ENCODE results near the gene SOCS1.

The SOCS1 gene

DNA sequence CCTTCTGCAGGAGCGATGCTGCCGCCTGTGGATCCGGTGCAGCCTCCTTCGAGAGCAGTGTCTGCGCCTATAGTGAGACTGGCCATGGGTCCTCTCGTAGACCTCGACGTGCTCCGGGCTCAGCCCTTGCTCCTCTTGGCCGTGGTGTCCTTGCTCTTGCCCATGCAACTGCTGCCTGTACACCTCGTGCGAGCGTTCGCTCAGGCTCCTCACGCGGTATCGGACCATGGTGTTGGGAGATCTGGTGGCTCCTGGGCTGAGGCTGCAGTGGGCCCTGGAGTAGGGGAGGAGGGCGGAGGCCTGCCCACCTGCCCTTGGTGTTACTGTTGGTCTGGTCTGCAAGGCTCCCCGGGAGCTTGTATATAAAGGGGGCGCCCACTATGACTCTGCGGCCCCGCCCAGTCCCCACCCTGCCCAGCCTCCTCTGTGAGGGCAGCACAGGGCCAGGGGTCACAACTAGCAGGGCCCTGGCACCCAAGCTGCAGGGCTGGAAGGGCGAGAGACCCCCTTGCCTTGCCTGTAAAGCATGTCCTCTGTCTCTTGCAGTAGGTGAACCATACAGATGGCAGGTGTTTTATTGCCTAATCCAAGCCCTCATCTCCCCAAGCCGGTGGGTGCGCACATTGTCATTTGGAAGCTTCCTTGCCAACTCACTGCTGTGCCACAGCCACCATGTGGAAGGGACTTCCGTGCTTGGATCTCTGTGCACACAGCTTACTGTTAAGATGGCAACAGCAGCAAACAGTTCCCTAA is 20.3 kb upstream of the SOCS1 start, which contains the start of gene PRM2:
Gene PRM2, minus strand, starts transcription at position 338 of the 753 bp plus-strand sequence. Its CDS starts 110 bp downstream, at position 228.
- no peaks in the 10 kb centered on the region for H3F3A ChIP-seq (ENCODE audit: control insufficient read depth, insufficient read depth)
- H3K79me2 ChIP-seq (ENCODE audit: control insufficient read depth, low read length) = no peaks in the 10 kb centered on the region
- no peak within 1 kb of the TSS for H3K27ac ChIP-seq (ENCODE audit: low read depth, low read length)
- no peaks in the 10 kb centered on the region for H3K27me3 ChIP-seq (ENCODE audit: control insufficient read depth, low read length)
- no peak within 1 kb of the TSS for H3K4me3 ChIP-seq (ENCODE audit: low read length)
- H3K4me2 ChIP-seq (ENCODE audit: low read length) = no peak within 1 kb of the TSS
- H3K9me2 ChIP-seq (replicated peaks; ENCODE audit: control insufficient read depth, low read length) = no peaks in the 10 kb centered on the region
- peaks cover 15% of the 10 kb centered on the region for H3K4me1 ChIP-seq (ENCODE audit: control insufficient read depth, low read length)
- H4K20me1 ChIP-seq (ENCODE audit: control insufficient read depth, insufficient read depth, low read depth, low read length) = no peaks in the 10 kb centered on the region
- H3K9me3 ChIP-seq (ENCODE audit: control insufficient read depth, insufficient read depth, low read length) = no peaks in the 10 kb centered on the region
- TF ChIP-seq EZH2phosphoT487 (IDR thresholded peaks at IDR 0.05; ENCODE audit: borderline replicate concordance, low read length) = no peak
- TF ChIP-seq, protein P1, sequence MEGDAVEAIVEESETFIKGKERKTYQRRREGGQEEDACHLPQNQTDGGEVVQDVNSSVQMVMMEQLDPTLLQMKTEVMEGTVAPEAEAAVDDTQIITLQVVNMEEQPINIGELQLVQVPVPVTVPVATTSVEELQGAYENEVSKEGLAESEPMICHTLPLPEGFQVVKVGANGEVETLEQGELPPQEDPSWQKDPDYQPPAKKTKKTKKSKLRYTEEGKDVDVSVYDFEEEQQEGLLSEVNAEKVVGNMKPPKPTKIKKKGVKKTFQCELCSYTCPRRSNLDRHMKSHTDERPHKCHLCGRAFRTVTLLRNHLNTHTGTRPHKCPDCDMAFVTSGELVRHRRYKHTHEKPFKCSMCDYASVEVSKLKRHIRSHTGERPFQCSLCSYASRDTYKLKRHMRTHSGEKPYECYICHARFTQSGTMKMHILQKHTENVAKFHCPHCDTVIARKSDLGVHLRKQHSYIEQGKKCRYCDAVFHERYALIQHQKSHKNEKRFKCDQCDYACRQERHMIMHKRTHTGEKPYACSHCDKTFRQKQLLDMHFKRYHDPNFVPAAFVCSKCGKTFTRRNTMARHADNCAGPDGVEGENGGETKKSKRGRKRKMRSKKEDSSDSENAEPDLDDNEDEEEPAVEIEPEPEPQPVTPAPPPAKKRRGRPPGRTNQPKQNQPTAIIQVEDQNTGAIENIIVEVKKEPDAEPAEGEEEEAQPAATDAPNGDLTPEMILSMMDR (IDR thresholded peaks at IDR 0.05; ENCODE audit: low read depth, low read length, poor library complexity, severe bottlenecking) = no peak
- no peaks in the 10 kb centered on the region for H3K36me3 ChIP-seq (ENCODE audit: control insufficient read depth, low read length)

DNA sequence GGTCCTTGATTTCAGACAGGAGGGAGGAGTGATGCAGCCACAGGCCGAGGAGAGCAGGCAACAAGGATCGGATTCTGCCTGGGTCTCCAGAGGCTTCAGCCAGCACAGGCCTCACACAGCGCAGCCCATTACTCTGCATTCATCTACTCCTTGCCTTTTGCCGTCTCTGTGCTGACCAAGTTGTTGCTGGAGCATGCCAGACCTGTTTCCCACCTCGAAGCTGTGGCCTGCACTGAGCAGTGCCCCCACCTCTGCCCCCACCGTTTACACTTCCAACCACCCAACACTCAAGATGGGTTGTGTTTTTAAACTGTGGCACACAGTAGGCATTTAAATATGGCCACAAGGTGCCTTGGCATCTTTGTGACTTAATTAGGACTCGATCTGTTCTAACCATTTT is 19.0 kb upstream of the SOCS1 start:
- Histone ChIP-seq H3K27me3 (ENCODE audit: control insufficient read depth, low read length) (no peaks in the 10 kb centered on the region), H4K20me1 (ENCODE audit: control insufficient read depth, insufficient read depth, low read depth, low read length) (no peaks in the 10 kb centered on the region), H3K9me2 (replicated peaks; ENCODE audit: control insufficient read depth, low read length) (no peaks in the 10 kb centered on the region), H3K4me3 (ENCODE audit: low read length) (no peak overlapping the region), H3K79me2 (ENCODE audit: control insufficient read depth, low read length) (no peaks in the 10 kb centered on the region), H3K27ac (ENCODE audit: low read depth, low read length) (no peak overlapping the region), H3F3A (ENCODE audit: control insufficient read depth, insufficient read depth) (no peaks in the 10 kb centered on the region), H3K36me3 (ENCODE audit: control insufficient read depth, low read length) (no peaks in the 10 kb centered on the region), H3K9me3 (ENCODE audit: control insufficient read depth, insufficient read depth, low read length) (no peaks in the 10 kb centered on the region), H3K4me1 (ENCODE audit: control insufficient read depth, low read length) (peaks cover 14% of the 10 kb centered on the region), H3K4me2 (ENCODE audit: low read length) (no peak overlapping the region)
- TF ChIP-seq, protein P1 (IDR thresholded peaks at IDR 0.05; ENCODE audit: low read depth, low read length, poor library complexity, severe bottlenecking) = no peak
- no peak for TF ChIP-seq EZH2phosphoT487 (IDR thresholded peaks at IDR 0.05; ENCODE audit: borderline replicate concordance, low read length)

DNA sequence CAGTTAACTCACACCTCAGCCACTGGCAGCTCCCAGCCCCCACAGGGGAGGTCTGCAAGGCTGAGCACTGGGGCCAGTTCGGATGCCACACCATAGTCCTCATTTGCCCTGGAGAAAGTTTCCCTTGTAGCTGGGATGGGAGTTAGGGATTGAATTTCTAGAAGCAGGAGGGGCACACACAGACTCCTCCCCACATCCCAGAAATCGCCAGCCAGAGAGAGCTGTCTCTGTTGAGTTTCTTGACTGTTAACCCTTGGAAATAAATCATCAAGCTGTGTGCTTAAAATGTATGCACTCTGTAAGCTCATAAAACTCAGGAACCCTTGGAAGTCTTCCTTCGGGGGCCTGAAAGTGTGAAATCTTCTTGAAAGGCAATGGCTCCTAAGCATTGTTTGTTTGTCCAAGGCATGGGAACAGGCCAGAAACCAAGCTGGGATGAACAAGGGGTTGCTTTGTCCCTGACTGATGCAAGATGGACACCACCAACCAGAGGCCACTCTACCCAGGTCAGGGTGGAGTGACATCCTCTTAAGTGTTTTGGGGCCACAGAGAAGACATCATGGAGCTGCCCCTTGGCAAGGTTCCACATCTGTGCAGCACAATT is 17.8 kb upstream of the SOCS1 start:
- H3K9me3 ChIP-seq (ENCODE audit: control insufficient read depth, insufficient read depth, low read length) = no peaks in the 10 kb centered on the region
- no peaks in the 10 kb centered on the region for H3F3A ChIP-seq (ENCODE audit: control insufficient read depth, insufficient read depth)
- TF ChIP-seq EZH2phosphoT487 (IDR thresholded peaks at IDR 0.05; ENCODE audit: borderline replicate concordance, low read length) = no peak
- TF ChIP-seq, protein P1 (IDR thresholded peaks at IDR 0.05; ENCODE audit: low read depth, low read length, poor library complexity, severe bottlenecking) = no peak
- H3K4me2 ChIP-seq (ENCODE audit: low read length) = no peak overlapping the region
- no peaks in the 10 kb centered on the region for H3K36me3 ChIP-seq (ENCODE audit: control insufficient read depth, low read length)
- no peaks in the 10 kb centered on the region for H3K9me2 ChIP-seq (replicated peaks; ENCODE audit: control insufficient read depth, low read length)
- no peak overlapping the region for H3K4me3 ChIP-seq (ENCODE audit: low read length)
- H3K79me2 ChIP-seq (ENCODE audit: control insufficient read depth, low read length) = no peaks in the 10 kb centered on the region
- no peaks in the 10 kb centered on the region for H3K27me3 ChIP-seq (ENCODE audit: control insufficient read depth, low read length)
- peaks cover 2% of the 10 kb centered on the region for H3K4me1 ChIP-seq (ENCODE audit: control insufficient read depth, low read length)
- H4K20me1 ChIP-seq (ENCODE audit: control insufficient read depth, insufficient read depth, low read depth, low read length) = no peaks in the 10 kb centered on the region
- no peak overlapping the region for H3K27ac ChIP-seq (ENCODE audit: low read depth, low read length)
